EH (cell line): ENCODE measurements around the gene LPP.

Source experiments
- DNase-seq: peaks from one replicate; pipeline ENCODE4 v3.0.0-alpha.2; 2015; ENCODE audit warnings: low read depth

Gene LPP

GRCh38 chr3:188170461-188171459, 16.8 kb downstream of the LPP start:
- DNase-seq = no peak

DNA sequence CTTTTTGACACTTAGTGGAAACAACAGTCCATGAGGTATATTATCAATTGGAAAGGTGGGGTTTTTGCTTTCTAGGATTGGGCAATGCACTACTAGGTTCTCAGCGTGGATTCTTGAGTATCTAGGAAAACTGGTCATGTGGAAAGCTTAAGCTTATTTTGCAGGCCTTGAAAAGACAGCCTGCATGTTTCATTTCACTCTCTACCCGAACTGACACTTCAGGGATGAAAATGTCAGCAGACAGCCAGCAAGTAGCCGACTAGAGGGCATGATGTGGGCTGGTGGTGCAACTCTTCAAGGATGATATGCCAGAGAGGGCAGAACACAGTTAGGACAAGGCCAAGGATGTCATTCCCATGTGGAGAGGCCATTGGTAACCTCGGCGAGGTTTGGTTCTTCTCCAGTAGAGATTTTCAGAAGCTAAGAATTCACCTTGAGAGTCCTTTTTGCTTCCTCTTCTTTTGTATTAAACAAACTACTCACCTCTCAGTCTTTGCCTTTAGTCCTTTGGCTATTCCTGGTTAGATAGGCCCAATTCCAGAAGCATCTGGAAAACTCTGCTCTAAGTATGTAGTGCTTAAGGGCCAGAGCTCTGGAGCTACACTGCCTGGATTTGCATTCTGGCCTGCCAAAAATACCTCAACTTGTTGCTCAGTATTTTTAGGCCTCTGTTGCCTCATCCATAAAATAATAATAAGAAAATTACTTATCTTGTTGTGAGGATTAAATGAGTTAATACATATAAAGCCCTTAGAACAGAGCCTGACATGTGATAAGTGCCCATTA, 17.9 kb downstream of the LPP start:
- no peak for DNase-seq

DNA sequence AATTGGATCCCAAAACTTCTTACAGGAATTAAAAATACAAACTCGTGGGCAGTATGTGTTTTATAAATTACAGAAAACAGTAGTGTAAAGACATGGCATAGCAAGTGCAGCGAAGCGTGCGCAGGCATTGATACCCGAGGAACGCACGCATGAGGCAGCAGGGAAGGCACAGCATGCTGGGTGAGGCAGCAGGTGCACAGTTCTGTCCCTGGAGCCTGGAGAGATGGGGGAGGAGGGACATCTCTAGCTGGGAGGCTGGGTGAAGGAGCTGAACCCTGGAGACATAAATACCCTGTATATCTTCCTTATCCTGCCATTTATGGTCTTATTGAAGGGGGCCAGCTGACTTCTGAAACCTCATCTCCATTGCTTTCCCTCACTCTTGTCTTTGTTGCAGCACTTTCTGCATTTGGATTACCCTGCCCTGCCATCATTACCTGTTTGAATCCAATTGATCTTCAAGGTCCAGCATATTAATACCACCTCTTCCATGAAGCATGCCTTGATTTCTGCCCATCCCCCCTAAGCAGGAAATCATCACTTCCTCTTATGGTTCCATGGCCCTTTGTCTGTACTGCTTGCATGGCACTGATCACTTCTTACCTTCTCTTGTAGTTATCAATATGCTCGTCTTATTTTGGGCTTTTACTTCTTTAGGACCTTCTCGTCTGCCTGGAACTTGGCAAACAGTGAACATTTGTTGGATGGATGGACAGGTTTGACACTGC, 20.5 kb downstream of the LPP start:
- DNase-seq = no peak

DNA sequence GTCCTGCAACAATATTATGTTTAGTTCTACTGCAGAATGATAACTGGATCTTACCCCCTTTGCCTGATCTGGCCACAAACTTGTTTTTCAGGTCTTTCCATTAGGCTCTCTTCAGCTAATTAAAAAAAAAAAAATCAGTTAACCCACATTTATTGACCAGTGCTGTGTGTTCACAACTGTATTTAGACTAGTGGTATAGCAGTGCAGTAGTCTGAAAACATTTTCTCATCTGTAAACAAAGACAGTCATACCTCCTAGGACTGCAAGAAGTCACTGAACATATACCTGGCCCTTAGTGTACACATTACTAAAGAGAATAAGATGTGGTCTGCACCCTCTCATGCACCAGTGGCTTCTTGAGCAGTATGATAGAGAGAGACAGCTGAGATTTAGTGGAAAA, 22.5 kb downstream of the LPP start:
- no peak for DNase-seq

DNA sequence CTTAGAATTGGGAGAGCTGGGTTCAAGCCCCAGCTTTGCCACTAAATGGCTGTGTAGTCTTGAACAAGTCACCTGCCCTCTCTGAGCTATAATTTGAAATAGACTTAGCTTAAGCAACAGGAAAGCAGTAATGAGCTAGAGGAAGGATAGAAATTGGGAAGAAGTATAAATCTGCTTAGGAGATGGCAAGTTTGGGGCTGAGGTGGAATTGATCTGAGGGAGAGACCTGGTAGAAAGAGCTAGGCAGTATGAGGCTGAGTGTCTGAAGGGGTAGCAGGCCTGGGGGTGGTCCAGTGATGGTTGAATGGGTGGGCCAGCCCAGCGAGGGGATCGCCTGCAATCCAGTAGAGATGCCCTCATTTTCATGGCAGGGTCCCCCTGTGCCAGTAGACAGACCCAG, 22.9 kb downstream of the LPP start:
- DNase-seq = no peak

- no peak for DNase-seq
Observed at GRCh38 chr3:188177721-188178120, 23.8 kb downstream of the LPP start.

- DNase-seq = no peak
Observed at GRCh38 chr3:188178293-188178936, 24.5 kb downstream of the LPP start.

DNA sequence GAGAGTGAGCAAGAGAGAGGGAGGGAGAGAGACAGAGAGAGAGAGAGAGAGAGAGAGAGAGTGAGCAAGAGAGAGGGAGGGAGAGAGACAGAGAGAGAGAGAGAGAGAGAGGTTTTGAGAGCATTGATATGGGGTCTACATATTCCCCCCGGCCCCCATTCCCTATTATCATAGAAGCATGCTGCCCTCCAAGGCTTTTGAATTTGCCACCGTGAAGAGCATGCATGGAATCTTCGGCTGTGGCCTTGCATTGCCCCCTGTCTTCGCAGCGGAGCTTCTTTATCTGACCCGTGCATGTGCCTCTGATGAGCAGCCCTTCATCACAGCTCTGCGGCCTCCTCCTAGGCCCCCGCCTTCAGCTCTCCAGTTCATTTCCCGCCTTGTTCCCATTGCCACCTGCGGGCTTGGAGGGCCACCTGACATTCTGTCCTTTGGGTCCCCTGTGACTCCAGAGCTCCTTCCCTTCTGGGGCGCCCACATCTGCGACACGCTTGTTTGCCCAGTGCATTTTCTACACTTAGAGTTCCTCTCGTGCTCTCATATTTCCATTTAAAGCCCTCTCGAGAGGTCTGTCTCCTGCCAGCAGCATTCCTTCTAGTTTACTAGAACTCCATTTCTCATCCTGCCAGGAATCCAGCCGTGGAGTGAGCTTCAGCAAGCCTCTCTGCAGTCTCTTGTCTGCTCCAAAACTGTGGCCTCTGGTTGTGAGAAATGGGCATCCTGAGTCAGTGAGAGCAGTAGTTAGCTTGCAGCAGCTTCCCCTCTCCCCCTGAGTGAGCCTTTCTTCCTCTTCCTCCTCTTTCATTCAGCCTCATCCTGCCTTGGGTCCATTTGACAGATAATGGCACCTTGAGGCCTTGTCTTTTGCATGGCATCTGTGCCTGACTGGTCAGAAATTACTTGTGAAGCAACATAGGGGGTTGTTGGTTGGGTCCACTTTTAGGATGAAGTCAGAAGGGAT, 25.3 kb downstream of the LPP start:
- DNase-seq = peak; percentile 84

DNA sequence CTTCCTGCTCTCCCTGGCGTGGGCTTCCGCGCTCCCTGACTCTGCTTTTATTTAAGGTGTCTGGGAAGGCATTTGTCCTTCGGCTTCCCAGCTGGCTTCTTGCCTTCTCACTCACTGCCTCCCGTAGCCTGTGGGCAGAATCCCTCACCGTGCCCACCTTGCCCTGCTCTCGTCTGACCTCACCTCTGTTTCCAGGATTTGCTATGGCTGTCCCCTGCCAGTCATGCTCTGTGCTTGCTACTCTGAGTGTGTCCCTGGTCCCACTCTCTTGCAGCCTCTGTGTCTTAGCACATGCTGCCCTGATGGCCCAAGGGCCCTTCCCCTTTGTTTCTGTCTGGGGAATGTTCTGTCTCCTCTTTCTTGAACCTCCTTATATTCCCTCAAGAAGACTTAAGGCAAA, 26.2 kb downstream of the LPP start:
- no peak for DNase-seq

- no peak for DNase-seq
Observed at GRCh38 chr3:188183452-188183851, 29.5 kb downstream of the LPP start.

GRCh38 chr3:188184160-188184559, 30.2 kb downstream of the LPP start:
- DNase-seq = no peak

DNA sequence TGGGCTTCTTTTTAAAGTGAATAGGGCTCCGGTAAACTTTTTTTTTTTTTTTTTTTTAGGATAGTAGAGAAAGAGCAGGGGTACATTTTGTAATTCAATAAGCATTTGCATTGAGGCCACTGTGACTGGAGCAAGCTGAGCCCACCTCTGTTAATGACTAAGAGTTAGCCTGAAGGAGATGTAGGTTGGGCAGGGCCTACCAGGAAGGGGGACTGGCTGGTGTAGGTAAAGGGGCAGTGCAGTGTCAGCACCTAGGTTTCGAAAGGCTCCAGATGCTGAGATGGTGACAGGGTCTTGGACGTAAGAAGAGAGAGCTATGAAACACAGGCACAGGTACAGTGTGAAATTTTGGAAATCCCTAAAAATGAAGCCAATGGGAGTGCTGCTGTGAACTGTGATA, 30.7 kb downstream of the LPP start:
- DNase-seq = no peak

- peak; percentile 81 for DNase-seq
Observed at GRCh38 chr3:188185717-188186251, 31.8 kb downstream of the LPP start.

DNA sequence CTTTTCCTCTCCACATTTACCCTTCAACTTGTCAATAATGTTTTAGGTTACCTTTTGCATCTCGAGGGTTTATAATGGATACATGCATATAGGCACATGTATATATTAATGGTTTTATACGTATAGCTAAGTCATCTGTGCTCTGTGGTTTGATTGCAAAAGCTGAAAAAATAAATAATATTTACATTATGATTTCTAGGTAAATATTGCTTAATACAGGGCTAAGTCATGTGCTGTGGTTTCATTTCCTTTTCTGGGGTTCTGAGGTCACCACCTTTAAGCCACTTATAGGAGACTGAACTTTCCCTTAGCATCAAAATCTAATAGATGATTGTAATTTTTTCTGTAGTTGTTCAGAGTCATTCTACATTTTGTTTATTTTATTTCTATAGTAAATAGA, 33.1 kb downstream of the LPP start:
- no peak for DNase-seq

- DNase-seq = no peak
Observed at GRCh38 chr3:188188911-188189310, 35.0 kb downstream of the LPP start.

DNA sequence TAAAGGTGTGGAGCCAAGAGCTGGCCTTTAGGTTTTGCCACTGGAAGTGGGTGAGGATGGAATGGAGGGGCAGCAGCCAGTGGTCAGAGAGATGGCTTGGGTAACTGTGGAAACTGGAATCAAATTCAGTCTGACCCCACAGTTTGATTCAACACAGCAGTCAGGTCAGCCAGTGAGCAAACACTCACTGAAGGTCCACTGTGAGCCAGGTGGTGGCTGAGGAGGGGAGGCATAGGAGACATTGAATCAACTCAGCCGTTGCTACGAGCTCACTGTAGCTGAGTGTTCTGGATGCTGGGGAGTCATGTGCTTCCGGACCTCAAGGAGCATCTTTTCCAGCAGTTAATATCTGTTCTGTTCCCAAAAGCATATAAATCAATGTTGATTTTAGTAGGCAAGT, 37.5 kb downstream of the LPP start:
- no peak for DNase-seq

DNA sequence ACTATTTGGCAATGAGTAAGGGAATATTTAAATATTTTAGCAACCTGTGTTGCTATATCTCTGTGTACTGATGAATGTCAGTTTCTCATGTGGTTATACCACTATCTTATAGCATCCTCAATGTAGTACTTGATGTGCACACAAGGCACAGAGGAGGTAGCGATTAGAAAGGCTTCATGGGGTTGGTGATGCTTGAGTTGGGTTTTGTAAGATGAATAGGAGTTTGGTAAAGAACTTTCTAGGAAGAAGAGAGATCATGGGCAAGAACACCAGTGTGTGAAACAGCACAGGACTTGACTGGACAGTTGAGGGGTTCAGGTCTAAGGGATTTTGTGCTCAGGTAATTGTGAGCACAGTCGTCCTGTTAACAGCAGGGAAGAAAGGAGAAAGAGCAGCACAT, 38.1 kb downstream of the LPP start:
- no peak for DNase-seq

- DNase-seq = peak; percentile 62
Observed at GRCh38 chr3:188194332-188194731, 40.4 kb downstream of the LPP start.

DNA sequence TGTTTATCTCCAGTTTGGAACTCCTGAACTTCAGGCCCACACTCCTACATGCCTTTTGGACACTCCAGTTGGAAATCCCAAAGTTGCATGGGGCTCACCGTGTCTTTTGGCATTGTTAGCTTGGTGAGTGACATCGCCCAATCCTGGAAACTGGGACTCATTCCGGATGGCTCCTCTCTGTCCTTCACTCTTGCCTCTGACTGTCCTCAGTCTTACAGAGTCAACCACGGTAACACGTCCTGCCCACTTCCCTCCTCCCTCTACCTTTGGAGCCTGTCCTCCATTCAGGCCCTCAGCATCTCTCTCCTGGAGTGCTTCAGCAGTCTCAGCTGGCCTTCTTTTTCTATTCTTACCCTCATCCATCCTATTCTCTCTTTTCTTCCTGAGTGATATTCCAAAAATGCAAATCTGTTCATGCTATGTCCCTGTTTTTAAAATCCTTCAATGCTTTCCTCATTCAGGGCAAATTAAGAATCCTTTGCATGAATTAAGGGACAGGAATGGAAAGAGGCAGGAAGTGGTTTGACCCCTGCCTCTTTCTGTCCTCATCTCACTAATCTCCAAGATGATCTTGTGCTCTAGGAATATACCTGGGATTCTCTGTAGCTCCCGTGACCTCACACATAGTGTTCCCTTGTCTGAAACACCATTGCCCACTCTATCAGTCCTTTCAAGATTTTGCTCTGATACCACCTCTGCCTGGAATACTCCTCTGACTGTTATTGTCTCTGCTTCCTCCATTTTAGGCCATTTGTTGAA, 42.5 kb downstream of the LPP start:
- peak; percentile 78 for DNase-seq

DNA sequence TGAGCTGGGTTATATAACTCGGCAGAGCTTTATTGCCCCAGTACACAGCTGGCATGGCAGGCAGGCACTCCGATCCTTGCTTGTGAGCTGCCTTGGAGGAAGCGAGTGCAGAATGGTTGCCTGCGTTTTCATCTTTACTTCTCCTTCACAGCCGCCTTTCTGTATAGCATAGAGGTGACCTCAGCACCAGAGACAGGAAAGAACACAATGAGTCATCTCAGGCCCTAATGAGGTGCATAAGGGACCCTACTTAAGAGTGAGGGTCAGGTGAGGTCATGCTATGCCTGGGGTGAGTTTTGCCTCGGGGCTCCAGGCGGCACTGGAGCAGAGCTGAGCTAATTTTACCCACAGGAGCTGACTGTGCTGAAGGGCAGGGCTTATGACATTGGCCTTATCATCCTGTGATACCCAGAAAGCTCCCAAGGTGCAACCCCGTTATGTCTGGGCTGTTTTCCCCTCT, 43.5 kb downstream of the LPP start:
- DNase-seq = peak; percentile 72
